K562 (cell line): ENCODE measurements around the gene VPREB3. TPM values are rescaled to one million over a fixed set of nuclear protein-coding genes. Genes with fewer than 3 reads are reported as not detected.
A peak's percentile ranks its signal among the peaks of the same experiment; 100 is the strongest.

Experiments used
- ATAC-seq: fragments of 200-7000 bp; cut with Tn5 transposase; 3 replicates; pipeline ENCODE4 v1.9.1; 2020; ENCODE audit warnings: moderate library complexity
- BruUV-seq: library from RNA; stranded (reverse); fragments of 400-500 nt; replicated peaks from 2 replicates; lab custom pipeline; 2021; lab: Mats Ljungman, UMichigan
- CTCF ChIA-PET: fragments of 300-600 bp; formaldehyde crosslinking; extraction: SDS; loops from one replicate; lab custom pipeline; 2021; ENCODE audit warnings: low intra/inter-chr PET ratio; lab: Yijun Ruan, JAX
- POLR2A ChIA-PET: fragments of 300-600, 350-650 bp; sonication (Branson Sonifier 250); formaldehyde crosslinking; extraction: SDS; loops from one replicate; lab custom pipeline; 2021; ENCODE audit warnings: antibody characterized with exemption, inconsistent platforms; lab: Yijun Ruan, JAX
- DNase-seq, 4 experiments: peaks; one replicate each; pipeline versions ENCODE4 v3.0.0 to v3.0.0-alpha.2; 2011 to 2018; ENCODE audit warnings: low spot score in 3 of 4, mixed read lengths in 3 of 4; ENCODE audit errors: extremely low read depth in 1 of 4
- FAIRE-seq: peaks from 2 replicates; lab custom pipeline; 2011; peaks lifted over from hg19 to GRCh38; lab: Jason Lieb, UNC
- H2AFZ ChIP-seq: 2 replicates; pipeline ENCODE4 v1.6.0; 2011; ENCODE audit warnings: low read depth, low read length, control low read depth, inconsistent platforms
- H3K27ac ChIP-seq: fragments of 200-600 bp; 3 replicates; pipeline ENCODE4 v1.8.0; 2011; ENCODE audit warnings: low read depth, mild to moderate bottlenecking, control low read depth, inconsistent platforms, low read length, moderate library complexity, mixed read lengths; ENCODE audit errors: extremely low read depth
- H3K27me3 ChIP-seq, 2 experiments: fragments of 300-600 bp in 1 of 2; 2 replicates in 1 of 2; 3 replicates in 1 of 2; pipeline versions ENCODE4 v1.6.0 to v1.8.0; 2011; ENCODE audit warnings: inconsistent platforms in 2 of 2, low read length in 2 of 2, mild to moderate bottlenecking in 1 of 2, mixed read lengths in 1 of 2, moderate library complexity in 1 of 2; ENCODE audit not compliant: control insufficient read depth in 2 of 2, insufficient read depth in 2 of 2
- H3K36me3 ChIP-seq: fragments of 300-600 bp; 3 replicates; pipeline ENCODE4 v1.8.0; 2011; ENCODE audit warnings: mild to moderate bottlenecking, low read length, inconsistent platforms; ENCODE audit not compliant: control insufficient read depth, insufficient read depth
- H3K4me1 ChIP-seq, 2 experiments: fragments of 200-600 bp in 1 of 2; replicated peaks in 1 of 2; 2 replicates in 1 of 2; 3 replicates in 1 of 2; pipeline versions ENCODE4 v1.5.1 to v1.8.0; 2011; ENCODE audit warnings: inconsistent platforms in 2 of 2, low read length in 2 of 2, mild to moderate bottlenecking in 1 of 2, mixed read lengths in 1 of 2, moderate library complexity in 1 of 2; ENCODE audit not compliant: control insufficient read depth in 2 of 2, insufficient read depth in 2 of 2
- H3K4me2 ChIP-seq: 2 replicates; pipeline ENCODE4 v1.6.1; 2011; ENCODE audit warnings: low read length, control low read depth, inconsistent platforms, mixed read lengths; ENCODE audit not compliant: insufficient read depth
- H3K4me3 ChIP-seq: fragments of 200-600 bp; sonication (generic), shearing (Covaris generic); 2 replicates; pipeline ENCODE4 v1.5.1; 2016; ENCODE audit warnings: control low read depth, inconsistent platforms
- H3K79me2 ChIP-seq: fragments of 200-600 bp; 3 replicates; pipeline ENCODE4 v1.8.0; 2011; ENCODE audit warnings: low read length, inconsistent platforms; ENCODE audit not compliant: control insufficient read depth, insufficient read depth
- H3K9ac ChIP-seq, 2 experiments: 2 replicates each; pipeline versions ENCODE4 v1.6.0 to v1.6.1; 2011; ENCODE audit warnings: low read depth in 2 of 2, low read length in 2 of 2, control low read depth in 1 of 2, inconsistent platforms in 1 of 2, mild to moderate bottlenecking in 1 of 2, mixed read lengths in 1 of 2; ENCODE audit not compliant: insufficient read depth in 1 of 2
- H3K9me1 ChIP-seq: one replicate; pipeline ENCODE4 v1.6.0; 2011; ENCODE audit warnings: inconsistent platforms, mild to moderate bottlenecking, low read length, moderate library complexity; ENCODE audit not compliant: control insufficient read depth, insufficient read depth
- H3K9me3 ChIP-seq: replicated peaks from 2 replicates; pipeline ENCODE4 v1.5.1; 2011; ENCODE audit warnings: low read depth, low read length, inconsistent platforms; ENCODE audit not compliant: control insufficient read depth, insufficient read depth
- H4K20me1 ChIP-seq: replicated peaks from 2 replicates; pipeline ENCODE4 v1.6.1; 2011; ENCODE audit warnings: low read length, inconsistent platforms, mixed read lengths; ENCODE audit not compliant: control insufficient read depth, insufficient read depth
- GMEB1 ChIP-seq: fragments of 250-450 bp; sonication (Bioruptor Pico); IDR thresholded peaks from 2 replicates; pipeline ENCODE4 v1.4.0; 2020; ENCODE audit warnings: mild to moderate bottlenecking
- MAFG ChIP-seq: fragments of 450-650 bp; conservative IDR thresholded peaks from 2 replicates; pipeline ENCODE4 v1.6.1; 2016; ENCODE audit warnings: missing genetic modification characterization, missing compliant biosample characterization
- NFIC ChIP-seq: fragments of 450-650 bp; IDR thresholded peaks from 2 replicates; pipeline ENCODE4 v1.6.1; 2017; ENCODE audit warnings: mild to moderate bottlenecking, inconsistent platforms
- NR4A1 ChIP-seq, 2 experiments: fragments of 250-450 bp in 1 of 2; fragments of 450-650 bp in 1 of 2; sonication (Bioruptor Pico) in 1 of 2; IDR thresholded peaks; 2 replicates each; pipeline versions ENCODE4 v1.4.0 to v1.6.1; 2016 to 2020; ENCODE audit warnings: mild to moderate bottlenecking in 2 of 2, missing compliant biosample characterization in 1 of 2, missing genetic modification characterization in 1 of 2, moderate library complexity in 1 of 2
- PKNOX1 ChIP-seq: fragments of 450-650 bp; IDR thresholded peaks from 2 replicates; pipeline ENCODE4 v1.6.1; 2016
- ZNF707 ChIP-seq: fragments of 250-450 bp; sonication (Bioruptor Pico); conservative IDR thresholded peaks from 2 replicates; pipeline ENCODE4 v1.8.0; 2022; ENCODE audit warnings: inconsistent platforms, mild to moderate bottlenecking, moderate library complexity
- WGBS: fragments of 100-300 bp; shearing (Covaris generic); methylation state at CpG from one replicate; pipeline ENCODE4 v1.1.6; 2016; ENCODE audit warnings: low coverage, mixed read lengths; ENCODE audit not compliant: insufficient coverage; ENCODE audit errors: missing lambda C conversion rate; 5-methylcytosine and 5-hydroxymethylcytosine counted together
- in situ Hi-C: fragments of 300-500 bp; cut with MboI; formaldehyde crosslinking; loops from 4 replicates; pipeline ENCODE4 v1.15.0; 2018; ENCODE audit warnings: inconsistent platforms, mixed read lengths
- intact Hi-C: fragments of 100-400 bp; cut with micrococcal nuclease; formaldehyde crosslinking; loops from 2 replicates; pipeline ENCODE4 v1.14.2; 2022
- polyA plus RNA-seq, 8 experiments: library from polyadenylated mRNA; depleted of rRNA in 4 of 8; stranded (reverse) in 5 of 8; unstranded in 3 of 8; fragments of >200 nt; fragmentation: Nextera tagmentation in 2 of 8; fragmentation: Illumina TruSeq in 1 of 8; extraction: Ambion mirVana in 2 of 8; extraction: Trizol in 1 of 8; gene quantifications; 2 replicates each; pipeline versions ENCODE4 v1.2.1 to v1.2.3, GENCODE V29; 2011 to 2014; ENCODE audit warnings: inconsistent platforms in 1 of 8, missing spikeins in 1 of 8
- total RNA-seq, 7 experiments: library from RNA; depleted of rRNA in 6 of 7; stranded (reverse); fragments of >200 nt in 6 of 7; fragmentation: Illumina TruSeq in 2 of 7; extraction: Trizol in 2 of 7; gene quantifications; 2 replicates each; pipeline versions ENCODE4 v1.2.1 to v1.2.3, GENCODE V29; 2011 to 2021; ENCODE audit warnings: low replicate concordance in 1 of 7

The VPREB3 gene
- total and polyA plus RNA-seq, 9 of the 15 experiments (the other 6 are each of a cell fraction or from before 2014, with no cell fraction given) = 0.14 to 0.71 (median 0.20) TPM; not detected in 6

GRCh38 chr22:23720855-23721254 lies 33.4 kb downstream of the VPREB3 start (continued):
- TF ChIP-seq GMEB1 (CRISPR knock-in tag) (no peak), PKNOX1 (0 out of 2 replicates have a peak, but pooled peaks have one; percentile 8), MAFG (tag) (no peak), NR4A1 (CRISPR knock-in tag; IDR thresholded peaks at IDR 0.05) (no peak), NR4A1 (tag; IDR thresholded peaks at IDR 0.05) (no peak)

- ATAC-seq (no peak), FAIRE-seq (no peak)
- H3K9me1 ChIP-seq = no peaks in the 10 kb centered on the region
- H3K27me3 ChIP-seq = no peaks in the 10 kb centered on the region
- POLR2A ChIA-PET = no interaction called here
- H3K4me3 ChIP-seq = no peak overlapping the region
- no TSS peak for BruUV-seq
- TF ChIP-seq ZNF707 (CRISPR knock-in tag) = no peak
- TF ChIP-seq NFIC = peak; percentile 74
- TF ChIP-seq, all 486 proteins: peak for 1
- in situ Hi-C loops (no loop called here), intact Hi-C loops (no loop called here)
- Histone ChIP-seq H4K20me1 (no peaks in the 10 kb centered on the region), H3K4me1 (peaks cover 6 to 25% of the 10 kb centered on the region in 2 experiments; a peak in 4 of 5 replicates), H2AFZ (peak overlapping the region; percentile 32; the same call in 1 of the 2 replicates), H3K36me3 (peaks cover 18% of the 10 kb centered on the region; the same call in 1 of the 3 replicates), H3K9me3 (no peaks in the 10 kb centered on the region), H3K27ac (no peak overlapping the region), H3K9ac (no peak overlapping the region), H3K4me2 (no peak overlapping the region), H3K79me2 (peaks cover 19% of the 10 kb centered on the region)
- DNase-seq = no peak
- CTCF ChIA-PET = no interaction called here
- 76% methylated on average over 9 of the region's 17 CpGs for WGBS
Observed at GRCh38 chr22:23718371-23719165, 35.7 kb downstream of the VPREB3 start.
